CD4-positive, alpha-beta T cell treated with Interleukin-17A for 1 hour (primary cell): ENCODE data around the gene POLR2H.
"Not testable (repeated sequence)": the region's sequence is repeated elsewhere in the genome, so short reads cannot be mapped to it uniquely, and the experiment has no call there.

Experiments
- DNase-seq: peaks from one replicate; pipeline ENCODE4 v3.0.0-alpha.2; 2020

POLR2H gene

DNA sequence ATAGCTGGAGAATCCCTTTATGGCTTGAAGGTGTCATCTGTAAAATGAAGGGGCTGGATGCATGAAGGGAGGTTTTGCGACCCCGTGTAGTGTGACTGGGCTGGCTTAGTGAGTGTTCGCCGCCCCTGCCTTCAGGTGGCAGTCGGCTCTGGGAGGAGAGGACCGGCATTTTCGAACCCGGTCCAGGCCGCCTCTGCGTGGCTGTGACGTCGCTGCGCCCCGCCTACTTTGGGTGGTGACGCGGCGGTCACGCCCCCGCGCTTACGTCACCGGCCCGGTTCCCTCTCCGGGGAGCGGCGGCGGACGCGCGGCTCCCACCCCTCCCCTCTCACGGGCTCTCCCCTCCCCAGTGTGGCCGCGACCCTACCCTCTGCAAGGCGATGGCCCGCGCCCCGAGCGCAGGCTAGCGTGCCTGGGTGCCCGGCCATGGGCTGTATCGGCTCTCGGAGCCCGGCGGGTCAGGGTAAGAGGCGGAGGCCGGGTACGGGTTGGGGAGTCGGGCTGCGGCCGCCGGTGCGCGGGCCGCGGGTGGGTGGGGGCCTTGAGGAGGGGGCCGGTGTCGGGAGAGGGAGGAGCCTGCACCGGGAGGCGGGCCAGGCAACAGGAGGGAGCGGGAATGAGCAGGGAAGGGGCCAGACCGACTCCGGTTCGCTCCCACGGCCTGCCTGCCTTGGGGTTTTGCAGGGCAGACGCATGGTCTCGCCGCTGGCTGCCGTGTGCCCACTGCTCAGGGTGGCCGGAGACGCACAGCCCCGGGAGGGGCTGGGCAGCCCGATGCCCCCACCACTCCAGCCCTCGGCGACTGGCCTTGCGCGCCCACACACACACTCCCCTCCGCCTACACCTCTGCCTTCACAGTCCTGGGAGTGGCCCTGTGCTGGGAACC lies 25.6 kb upstream of the POLR2H start:
- DNase-seq = peak; percentile 90

DNA sequence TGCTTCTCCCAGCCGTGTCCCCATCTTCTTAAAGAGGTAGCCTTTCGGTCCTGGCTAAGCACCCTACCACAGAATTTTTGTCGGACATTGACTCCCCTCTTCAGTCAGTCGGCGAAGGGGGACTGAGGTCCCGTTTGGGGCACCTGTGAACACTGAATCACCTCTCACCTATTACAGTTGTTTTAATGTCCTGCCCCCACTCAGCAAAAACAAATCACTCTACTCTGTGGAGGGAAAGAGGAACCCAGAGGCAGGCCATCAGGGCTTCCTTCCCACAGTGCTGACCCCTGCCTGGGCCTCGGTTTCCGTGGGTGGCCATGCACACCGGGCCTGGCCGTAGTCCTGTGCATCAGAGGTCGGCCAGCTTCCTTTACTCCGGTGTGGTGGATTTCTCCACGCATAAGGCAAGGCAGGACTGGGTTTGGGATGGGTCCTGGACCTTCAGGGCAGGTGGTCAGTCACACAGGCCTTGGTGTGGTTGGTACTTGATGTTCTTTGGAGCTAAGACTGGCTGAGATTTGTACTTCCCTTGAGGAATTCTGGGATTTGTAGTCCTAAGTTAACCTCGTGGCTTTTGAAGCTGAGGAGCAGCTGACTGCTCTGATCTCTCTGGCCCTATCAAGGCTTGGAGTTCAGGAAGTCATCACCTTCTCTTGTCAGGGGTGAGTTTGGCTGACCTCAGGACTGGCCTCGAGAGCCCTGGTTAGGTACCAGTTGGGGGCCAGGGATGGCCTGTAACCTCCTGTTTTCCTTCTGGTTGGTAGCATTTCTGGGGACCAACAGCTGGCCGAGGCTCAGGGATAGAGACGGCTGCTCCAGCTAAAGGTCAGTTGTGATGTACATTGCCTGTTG lies 24.7 kb upstream of the POLR2H start:
- DNase-seq = no peak

DNA sequence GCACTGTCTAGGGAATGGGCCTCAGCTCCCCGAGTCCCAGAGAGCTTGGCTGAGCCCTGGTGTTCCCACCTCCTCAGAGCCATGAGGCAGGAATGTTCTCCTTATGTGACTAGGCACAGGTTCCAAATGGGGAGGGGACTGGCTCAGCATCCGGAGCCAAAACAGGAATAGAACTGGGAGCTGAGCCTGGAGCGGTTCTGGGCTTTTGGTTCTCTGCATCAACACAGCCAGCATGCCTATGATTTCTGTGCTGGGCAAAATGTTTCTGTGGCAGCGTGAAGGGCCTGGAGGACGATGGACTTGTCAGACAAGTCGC lies 24.2 kb upstream of the POLR2H start, which contains the start of gene FAM131A:
TSS of gene FAM131A (plus strand) at position 202 of the 316 bp plus-strand sequence. CDS start at position 233, 31 bp downstream.
- no peak for DNase-seq

DNA sequence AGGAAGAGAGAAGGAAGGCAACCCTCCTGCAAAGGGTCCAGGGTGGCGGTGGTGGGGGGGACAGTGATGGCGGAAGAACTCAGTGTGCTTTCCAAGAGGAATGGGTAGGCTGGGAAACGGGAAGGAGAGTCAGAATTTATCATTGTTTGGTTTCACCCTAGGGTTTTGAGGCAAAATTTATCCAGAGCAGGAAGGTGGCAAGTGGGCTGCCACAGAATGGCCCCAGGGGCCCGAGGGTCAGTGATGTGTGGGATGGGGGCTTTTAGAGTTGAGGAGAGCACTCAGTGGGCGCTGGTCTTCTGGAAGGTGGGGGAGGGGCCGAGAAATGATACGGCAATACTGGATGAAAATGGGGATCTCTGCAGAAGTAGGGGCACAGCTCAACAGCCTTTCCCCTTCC lies 23.5 kb upstream of the POLR2H start:
- no peak for DNase-seq

DNA sequence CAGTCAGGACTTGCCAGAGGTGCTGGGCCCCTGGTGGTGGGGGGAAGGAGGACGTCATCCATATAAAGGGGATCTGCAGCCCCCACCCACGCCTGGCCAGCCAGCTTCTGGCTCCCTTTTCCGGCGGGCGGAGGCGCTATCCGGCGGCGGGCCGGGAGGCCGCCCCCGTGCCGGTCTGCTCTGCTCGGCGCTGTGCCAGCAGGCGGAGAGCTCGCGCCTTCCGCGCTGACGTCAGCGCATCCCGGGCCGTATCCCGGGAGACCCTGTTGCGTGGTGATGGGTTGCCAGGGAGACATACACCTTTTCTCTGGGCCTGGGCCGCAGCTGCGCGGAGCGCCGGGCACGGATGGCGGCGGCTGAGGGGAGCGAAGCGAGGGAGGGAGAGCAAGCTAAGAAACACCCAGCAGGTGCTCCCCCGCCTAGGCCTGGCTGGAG lies 23.0 kb upstream of the POLR2H start:
- peak; percentile 32 for DNase-seq

DNA sequence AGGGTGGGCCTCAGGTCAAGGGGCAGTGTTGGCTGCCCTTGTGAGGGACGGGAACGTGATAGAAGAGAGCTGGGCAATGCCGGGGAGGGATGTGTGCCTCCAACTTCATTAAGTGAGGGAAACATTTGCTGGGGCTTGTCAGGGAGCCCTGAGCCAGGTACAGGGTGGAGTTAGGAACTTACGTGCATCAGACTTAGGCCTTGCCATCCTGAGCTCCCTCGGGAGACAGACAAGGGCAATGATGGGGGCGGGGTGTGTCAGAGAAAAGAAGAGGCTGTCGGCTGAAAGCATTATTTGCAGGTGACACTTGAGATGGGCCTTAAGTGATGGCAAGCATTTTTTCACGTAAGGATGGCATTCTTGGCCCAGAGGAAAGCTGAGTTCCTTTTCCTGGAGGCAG lies 22.5 kb upstream of the POLR2H start:
- DNase-seq = no peak

DNA sequence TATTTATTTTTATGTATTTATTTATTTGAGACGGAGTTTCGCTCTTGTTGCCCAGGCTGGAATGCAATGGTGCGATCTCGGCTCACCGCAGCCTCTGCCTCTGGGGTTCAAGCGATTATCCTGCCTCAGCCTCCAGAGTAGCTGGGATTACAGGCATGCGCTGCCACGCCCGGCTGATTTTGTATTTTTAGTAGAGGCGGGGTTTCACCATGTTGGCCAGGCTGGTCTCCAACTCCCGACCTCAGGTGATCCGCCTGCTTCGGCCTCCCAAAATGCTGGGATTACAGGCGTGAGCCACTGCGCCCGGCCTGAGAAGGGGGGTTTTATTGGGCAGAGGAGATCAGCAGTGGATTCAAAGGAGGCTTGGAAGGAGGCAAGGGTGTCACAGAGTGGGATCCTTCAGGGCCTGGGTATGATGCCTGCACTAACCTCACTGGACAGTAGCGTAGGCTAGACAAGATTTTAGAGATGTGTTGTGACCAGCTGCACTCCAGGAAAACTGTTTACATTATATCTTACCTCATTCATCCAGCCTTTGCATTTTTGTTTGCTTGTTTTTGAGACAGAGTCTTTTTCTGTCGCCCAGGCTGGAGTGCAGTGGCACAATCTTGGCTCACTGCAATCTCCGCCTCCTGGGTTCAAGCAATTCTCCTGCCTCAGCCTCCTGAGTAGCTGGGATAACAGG lies 21.9 kb upstream of the POLR2H start:
- DNase-seq = not testable (repeated sequence)

DNA sequence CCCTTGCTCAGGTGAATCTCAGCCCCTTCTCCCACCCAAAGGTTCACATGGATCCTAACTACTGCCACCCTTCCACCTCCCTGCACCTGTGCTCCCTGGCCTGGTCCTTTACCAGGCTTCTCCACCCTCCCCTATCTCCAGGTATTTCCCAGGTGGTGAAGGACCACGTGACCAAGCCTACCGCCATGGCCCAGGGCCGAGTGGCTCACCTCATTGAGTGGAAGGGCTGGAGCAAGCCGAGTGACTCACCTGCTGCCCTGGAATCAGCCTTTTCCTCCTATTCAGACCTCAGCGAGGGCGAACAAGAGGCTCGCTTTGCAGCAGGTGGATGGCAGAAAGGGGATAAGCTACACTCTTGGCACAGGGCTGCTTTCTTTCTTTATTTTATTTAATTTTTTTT lies 19.6 kb upstream of the POLR2H start:
- no peak for DNase-seq

DNA sequence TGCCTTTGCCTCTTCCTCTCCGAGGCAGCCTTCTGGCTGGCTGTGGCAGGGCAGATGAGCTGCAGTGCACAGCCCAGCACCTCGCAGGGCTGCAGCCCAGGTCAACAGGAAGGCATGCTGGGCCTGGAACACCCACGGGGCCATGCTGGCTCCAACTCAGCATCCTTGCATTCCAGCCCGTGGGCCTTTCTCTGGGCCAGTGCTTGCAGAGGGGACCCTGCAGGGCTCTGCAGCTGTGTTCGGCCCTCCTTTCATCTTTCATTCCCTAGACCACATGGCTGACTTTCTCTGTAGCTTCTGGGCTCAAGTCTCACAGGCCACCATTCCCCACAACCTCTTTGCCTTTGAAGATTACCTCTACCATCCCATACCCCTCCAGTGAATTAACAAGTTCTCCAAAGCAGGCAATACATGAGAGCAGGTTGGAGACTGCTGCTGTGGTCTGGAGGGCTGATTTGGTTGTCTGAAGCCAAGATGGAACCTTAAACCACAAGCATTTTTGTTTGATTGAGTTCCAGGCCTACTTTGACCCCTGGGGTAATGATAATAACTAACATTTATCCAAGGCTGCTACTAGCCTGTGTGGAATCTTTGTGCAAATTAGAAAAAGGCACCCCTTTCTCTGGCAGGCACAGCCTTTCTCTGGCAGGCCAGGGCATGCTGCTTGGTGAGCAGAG lies 18.2 kb upstream of the POLR2H start:
- no peak for DNase-seq

DNA sequence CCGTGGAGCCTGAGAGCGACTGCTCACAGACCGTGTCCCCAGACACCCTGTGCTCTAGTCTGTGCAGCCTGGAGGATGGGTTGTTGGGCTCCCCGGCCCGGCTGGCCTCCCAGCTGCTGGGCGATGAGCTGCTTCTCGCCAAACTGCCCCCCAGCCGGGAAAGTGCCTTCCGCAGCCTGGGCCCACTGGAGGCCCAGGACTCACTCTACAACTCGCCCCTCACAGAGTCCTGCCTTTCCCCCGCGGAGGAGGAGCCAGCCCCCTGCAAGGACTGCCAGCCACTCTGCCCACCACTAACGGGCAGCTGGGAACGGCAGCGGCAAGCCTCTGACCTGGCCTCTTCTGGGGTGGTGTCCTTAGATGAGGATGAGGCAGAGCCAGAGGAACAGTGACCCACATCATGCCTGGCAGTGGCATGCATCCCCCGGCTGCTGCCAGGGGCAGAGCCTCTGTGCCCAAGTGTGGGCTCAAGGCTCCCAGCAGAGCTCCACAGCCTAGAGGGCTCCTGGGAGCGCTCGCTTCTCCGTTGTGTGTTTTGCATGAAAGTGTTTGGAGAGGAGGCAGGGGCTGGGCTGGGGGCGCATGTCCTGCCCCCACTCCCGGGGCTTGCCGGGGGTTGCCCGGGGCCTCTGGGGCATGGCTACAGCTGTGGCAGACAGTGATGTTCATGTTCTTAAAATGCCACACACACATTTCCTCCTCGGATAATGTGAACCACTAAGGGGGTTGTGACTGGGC lies 16.8 kb upstream of the POLR2H start:
- DNase-seq = no peak

DNA sequence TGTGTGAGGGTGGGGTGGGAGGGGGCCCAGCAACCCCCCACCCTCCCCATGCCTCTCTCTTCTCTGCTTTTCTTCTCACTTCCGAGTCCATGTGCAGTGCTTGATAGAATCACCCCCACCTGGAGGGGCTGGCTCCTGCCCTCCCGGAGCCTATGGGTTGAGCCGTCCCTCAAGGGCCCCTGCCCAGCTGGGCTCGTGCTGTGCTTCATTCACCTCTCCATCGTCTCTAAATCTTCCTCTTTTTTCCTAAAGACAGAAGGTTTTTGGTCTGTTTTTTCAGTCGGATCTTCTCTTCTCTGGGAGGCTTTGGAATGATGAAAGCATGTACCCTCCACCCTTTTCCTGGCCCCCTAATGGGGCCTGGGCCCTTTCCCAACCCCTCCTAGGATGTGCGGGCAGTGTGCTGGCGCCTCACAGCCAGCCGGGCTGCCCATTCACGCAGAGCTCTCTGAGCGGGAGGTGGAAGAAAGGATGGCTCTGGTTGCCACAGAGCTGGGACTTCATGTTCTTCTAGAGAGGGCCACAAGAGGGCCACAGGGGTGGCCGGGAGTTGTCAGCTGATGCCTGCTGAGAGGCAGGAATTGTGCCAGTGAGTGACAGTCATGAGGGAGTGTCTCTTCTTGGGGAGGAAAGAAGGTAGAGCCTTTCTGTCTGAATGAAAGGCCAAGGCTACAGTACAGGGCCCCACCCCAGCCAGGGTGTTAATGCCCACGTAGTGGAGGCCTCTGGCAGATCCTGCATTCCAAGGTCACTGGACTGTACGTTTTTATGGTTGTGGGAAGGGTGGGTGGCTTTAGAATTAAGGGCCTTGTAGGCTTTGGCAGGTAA lies 16.0 kb upstream of the POLR2H start:
- DNase-seq = no peak

DNA sequence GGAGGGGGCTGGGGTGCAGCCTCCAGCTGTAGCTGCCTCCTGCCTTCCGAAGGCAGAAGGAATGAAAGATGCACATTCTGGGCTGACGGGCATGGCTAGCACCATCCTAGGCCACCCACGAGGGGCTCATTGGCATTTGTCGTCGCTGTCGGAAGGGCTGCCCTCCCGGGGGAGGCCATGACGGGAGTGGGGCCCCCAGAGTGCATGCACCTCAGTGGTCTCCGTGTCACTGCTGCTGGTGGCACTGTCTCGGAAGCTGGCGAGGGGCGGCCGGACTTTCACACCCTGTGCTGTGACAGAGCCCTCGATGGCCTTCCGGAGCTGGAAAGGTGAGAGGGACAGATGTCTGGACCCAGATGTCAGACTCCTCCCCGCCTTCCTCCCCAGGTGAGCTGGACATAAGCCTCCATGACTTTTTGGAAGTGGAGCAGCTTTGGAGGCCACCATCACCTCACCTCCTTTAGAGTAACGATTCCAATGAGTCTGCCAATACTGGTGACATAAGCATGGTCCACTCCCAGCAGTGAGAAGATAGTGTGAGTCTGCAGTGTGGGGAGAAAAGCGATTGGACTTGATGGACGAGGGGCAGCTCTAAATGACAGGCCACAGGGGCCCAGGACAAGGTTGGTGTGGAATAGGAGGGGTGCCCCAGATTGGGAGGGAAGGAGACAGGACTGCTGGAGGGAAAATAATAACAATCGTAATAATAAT lies 14.9 kb upstream of the POLR2H start:
- no peak for DNase-seq

DNA sequence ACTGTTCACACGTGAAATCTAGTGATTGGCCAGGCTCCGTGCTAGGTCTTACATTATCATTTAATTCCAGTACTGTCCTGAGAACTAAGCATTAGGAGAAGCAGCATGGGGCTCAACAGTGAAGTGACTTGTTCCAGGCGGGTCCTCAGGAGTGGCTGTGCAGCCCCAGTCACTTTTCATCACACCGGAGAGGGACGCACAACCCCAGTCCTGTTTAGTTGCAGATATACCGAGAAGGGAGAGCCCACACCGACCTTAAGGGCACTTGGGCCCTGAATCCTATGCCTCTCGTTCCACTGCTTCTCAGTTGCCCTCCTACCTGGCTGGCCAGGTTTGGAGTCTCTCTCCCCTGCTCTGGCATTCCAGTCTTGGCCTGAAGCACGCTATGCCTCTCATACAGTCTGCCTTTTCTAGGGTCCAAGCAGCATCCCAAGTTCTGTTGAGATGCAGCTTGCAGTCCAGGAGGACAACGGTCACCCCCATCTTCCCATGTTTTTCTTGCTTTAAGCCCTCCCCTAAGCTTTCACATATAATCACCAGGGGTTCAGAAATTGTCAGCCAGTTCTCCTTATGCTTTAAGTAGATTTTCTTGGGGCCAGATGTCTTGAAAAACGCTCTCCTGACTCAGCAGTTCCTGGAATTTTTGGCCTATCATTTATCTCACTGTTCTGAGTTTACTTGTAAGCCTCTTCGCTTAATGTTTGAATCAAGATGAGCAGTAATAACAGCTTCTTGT lies 14.0 kb upstream of the POLR2H start:
- DNase-seq = no peak

DNA sequence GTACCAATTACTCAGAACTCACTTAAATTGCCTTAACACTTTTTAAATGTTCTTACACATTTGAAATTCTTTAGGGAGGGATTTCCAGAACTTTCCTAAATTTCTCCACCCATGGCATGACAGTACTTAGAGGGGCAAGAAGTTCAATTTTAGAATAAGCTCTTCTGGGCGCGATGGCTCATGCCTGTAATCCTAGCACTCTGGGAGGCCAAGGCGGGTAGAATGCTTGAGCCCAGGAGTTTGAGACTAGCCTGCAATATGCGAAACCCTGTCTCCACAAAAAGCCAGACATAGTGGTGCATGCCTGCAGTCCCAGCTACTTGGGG lies 13.5 kb upstream of the POLR2H start:
- DNase-seq = no peak

DNA sequence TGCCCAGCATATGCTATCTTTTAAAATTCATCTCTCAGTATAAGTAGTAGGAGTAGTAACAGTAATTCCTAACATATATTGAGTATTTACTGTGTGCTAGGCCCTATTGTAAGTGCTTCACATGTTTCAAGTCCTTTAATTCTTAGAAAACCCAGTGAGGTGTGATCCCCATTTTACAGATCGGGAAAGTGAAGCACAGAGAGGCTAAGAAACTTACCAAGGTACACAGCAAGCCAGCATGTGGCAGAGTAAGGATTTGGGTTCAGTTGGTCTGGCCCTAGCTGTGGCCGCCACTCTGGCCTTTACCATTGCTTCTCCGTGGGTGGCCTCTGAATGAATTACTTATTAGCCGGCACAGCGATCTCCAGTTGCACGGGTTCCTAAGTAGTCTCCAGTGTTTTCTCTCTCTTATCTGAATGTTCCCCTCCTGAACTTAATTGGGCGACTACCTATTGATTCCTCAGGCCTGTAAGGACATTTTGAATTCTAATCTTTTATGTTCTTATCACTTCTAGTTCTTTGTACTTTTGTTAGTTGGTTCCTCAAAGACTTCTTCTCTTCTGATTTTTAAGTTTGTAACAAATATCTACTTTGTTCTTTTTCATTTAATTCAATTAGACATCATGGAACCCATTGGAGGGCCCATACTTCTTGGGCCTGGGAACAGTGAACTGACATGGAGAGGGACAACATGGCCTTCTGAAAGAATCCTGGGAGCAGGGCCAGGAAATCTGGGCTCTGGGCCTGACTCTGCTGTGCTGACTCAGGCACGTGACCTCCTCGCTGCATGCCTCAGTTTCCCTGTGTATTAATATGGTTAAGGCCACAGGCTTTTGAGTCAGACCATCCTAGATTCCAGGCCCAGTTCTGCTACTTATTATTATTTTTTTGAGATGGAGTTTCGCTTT lies 11.7 kb upstream of the POLR2H start:
- no peak for DNase-seq

DNA sequence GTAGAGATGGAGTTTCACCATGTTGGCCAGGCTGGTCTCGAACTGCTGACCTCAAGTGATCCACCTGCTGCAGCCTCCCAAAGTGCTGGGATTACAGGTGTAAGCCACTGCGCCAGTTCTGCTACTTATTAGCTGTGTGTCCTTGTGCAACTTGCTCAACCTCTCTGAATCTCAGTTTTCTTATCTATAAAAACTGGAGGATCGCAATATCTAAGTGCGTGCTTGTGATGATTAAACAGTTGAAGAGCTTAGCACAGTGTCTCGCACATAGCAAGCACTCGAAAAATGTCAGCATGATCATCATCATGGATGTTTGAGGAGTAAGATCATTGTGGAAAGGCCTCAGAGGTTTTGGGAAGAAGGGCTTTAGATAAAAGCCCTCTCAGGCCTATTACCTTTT lies 10.9 kb upstream of the POLR2H start:
- DNase-seq = no peak

DNA sequence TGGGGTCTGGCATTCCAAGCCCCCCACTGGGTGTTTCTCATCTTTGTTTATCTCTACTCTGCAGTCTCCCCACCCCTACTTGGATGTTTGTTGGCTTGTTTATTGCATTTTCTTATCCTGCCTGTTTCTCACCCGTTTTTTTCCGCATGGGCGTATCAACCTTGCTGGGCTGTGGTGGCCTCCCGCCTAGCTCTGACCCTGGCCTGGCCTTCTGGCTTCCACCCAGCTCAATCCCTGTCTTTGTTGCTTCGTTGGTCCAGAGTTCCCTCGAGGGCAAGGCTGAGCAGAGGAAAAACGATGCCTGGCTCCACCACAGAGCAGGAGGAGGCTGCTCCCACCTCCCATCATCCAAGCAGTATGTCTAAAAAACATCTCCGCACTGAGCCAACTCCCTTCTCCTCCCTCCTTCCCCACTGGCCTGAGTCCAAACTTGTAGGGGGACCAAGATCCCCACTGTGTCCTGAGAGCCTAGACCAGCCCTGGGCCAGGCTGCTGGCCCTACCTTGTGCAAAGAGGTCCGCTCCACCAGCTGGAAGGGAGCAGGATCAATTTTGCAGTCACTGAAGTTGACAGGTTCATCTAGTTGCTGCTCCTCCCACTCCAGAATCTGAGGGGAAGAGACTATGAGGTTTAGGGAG lies 9.9 kb upstream of the POLR2H start:
- DNase-seq = no peak

DNA sequence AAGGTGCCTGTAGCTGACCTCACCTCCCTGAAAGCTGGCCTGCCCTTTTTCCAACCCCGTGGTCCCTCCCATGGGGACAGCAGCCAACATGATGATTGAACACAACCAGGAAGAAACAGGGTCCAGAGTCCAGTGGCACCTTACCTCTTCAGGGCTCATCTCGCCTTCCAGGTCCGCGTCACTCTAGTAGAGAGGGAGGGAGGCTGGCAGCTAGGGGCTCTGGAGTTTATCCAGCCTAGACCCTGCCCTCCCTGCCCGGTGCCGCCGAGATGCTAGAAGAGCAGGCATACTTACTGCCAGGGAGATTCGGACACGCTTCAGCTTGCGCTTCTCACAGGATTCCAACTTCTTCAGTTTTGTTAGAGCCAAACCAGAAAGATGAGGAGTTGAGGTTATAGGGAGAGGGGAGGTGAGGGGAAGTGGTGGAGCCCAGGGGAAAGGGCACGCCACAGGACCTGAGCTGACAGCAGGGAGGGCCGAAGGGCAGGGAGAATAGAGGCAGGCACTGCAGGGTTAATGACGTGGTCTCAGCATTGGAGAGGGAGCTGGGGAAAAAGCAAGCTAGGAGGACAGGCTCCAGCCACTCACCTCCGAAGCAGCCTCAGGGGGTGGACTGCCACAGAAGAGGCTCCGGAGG lies 9.2 kb upstream of the POLR2H start:
- DNase-seq = no peak
